Testis (tissue), 2 donors: ENCODE measurements around the gene VAV2.

Experiments
- CTCF ChIP-seq, 3 experiments: fragments of 450-650 bp in 2 of 3; fragments of 200-600 bp in 1 of 3; sonication (generic) in 1 of 3; IDR thresholded peaks; one replicate each; pipeline ENCODE4 v1.5.1; 2016 to 2019; ENCODE audit warnings: antibody characterized with exemption in 3 of 3, mild to moderate bottlenecking in 2 of 3, moderate library complexity in 1 of 3
- POLR2A ChIP-seq: fragments of 450-650 bp; IDR thresholded peaks from one replicate; pipeline ENCODE4 v1.6.1; 2017; ENCODE audit warnings: antibody characterized with exemption, mild to moderate bottlenecking, moderate library complexity

GRCh38 chr9:134014946-134015345 lies 22.8 kb upstream of the VAV2 start:
- no peak for TF ChIP-seq CTCF (IDR thresholded peaks at IDR 0.05)
- TF ChIP-seq POLR2A, result no peak
